GM12874 (cell line): Measurements from ENCODE around the gene PRRT3.

Experiments
- TF ChIP-seq, protein P1 (sequence below): IDR thresholded peaks from 2 replicates; pipeline ENCODE4 v1.5.1; 2011; ENCODE audit warnings: low read depth, mild to moderate bottlenecking, control low read depth, low read length, moderate library complexity; ENCODE audit not compliant: insufficient read depth

PRRT3 gene

DNA sequence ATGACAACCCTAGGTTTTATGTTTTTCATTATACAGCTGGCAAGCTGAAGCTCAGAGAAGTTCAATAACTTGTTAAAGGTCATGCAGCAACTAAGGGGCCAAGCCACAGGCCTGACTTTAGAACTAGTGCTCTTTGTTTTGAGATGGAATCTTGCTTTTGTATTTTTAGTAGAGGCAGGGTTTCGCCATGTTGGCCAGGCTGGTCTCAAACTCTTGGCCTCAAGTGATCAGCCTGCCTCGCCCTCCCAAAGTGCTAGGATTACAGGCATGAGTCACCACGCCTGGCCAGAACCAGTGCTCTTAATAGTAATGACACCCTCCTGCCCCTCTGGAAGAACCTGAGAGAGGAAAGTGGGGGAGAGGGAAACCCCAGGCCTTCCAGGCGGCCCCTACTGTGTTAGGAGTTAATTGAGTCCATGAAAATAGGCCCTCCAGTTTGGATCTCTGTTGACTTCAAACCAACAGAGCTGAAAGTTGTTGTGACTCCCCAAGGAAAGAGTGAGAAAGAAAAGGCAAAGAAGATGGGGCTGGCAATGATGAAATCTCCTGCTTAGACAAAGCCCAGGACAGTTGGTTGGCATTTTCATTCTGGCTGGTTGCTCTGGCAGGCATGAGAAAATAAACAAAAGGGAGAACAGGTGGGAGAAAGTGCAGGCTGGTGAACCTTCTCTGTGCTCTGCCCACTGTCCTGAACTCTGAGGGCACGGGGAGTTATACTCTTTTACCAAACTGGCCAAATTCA lies 3.6 kb upstream of the PRRT3 start:
- TF ChIP-seq, protein P1, sequence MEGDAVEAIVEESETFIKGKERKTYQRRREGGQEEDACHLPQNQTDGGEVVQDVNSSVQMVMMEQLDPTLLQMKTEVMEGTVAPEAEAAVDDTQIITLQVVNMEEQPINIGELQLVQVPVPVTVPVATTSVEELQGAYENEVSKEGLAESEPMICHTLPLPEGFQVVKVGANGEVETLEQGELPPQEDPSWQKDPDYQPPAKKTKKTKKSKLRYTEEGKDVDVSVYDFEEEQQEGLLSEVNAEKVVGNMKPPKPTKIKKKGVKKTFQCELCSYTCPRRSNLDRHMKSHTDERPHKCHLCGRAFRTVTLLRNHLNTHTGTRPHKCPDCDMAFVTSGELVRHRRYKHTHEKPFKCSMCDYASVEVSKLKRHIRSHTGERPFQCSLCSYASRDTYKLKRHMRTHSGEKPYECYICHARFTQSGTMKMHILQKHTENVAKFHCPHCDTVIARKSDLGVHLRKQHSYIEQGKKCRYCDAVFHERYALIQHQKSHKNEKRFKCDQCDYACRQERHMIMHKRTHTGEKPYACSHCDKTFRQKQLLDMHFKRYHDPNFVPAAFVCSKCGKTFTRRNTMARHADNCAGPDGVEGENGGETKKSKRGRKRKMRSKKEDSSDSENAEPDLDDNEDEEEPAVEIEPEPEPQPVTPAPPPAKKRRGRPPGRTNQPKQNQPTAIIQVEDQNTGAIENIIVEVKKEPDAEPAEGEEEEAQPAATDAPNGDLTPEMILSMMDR = no peak

DNA sequence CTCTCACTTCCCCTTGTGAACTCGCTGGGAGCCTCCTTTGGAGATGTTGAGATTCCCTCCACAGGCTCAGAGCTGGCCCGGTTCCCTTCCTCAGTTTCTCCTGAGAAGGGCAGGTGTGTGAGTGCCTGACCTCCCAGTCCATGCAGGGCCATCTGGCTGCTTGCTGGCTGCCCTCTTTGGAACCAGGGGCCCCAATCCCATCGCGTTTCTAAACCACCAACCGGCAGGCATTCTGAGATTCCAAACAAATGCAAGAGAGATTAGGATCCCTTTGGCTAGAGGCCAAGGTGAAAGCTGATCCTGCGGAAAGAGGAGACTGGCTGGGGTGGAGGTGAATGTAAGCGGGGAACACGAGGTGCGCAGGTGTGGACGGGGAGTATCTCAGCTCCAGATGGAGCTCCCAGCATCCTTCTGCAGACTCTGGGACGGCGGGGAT lies 2.9 kb upstream of the PRRT3 start:
- TF ChIP-seq, protein P1 = no peak

DNA sequence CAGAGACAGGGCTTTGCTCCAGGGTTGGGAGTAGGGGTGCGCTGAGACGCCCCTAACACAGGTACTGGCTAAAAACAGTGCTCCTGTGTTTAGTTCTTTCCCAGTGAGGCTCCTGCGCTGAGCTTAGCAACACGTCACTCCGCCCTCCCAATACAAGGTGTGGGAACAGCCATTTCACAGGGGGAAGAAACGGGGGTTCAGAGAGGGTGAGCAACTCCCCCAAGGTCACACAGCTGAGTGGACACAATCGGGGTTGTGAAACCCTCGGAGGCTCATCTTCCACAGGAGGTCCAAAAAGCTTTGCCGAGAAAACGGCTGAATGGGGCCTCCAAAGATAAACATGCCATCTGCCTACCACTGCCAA lies 628 bp downstream of the PRRT3 start:
- TF ChIP-seq, protein P1 = no peak

DNA sequence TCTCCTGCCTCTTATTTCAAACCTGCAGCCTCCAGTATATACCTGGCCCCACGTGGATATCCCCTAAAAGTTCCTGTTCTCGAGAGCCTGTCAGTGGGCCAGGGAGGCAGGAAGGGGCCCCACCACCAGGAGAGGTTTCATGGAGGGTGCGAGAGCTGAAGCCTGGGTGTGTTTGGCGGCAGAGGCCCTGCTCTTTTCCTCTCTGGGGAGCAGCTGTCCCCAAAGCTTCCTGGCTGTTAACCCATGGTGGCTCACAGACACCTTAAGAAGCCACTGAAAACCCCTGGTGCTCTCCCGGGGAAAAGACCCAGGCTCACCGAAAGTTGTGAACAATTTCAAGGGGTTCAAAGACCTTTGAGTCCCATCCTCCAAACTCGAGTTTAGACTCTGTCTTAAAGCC lies 1.1 kb downstream of the PRRT3 start:
- TF ChIP-seq, protein P1 = no peak

DNA sequence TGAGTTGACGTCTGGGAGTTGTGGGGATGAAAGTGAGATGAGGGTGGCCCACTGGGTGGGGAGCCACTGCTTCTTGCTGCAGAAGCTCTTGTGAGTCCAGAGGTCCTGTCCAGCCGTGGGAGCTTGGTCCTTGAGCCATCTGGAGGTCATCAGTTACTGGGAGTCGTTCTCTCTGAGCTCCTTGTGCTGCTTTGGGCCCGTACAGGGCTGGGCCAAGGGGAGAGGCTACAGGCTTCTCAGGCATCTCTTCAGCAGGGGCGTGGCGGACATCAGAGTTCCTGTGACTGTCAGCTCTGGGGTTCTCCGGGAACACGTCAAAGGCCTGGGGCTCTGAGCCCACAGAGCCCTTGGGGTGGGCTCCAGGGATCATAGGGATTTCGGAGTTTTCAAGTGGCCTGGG lies 2.6 kb downstream of the PRRT3 start:
- TF ChIP-seq, protein P1 = no peak

DNA sequence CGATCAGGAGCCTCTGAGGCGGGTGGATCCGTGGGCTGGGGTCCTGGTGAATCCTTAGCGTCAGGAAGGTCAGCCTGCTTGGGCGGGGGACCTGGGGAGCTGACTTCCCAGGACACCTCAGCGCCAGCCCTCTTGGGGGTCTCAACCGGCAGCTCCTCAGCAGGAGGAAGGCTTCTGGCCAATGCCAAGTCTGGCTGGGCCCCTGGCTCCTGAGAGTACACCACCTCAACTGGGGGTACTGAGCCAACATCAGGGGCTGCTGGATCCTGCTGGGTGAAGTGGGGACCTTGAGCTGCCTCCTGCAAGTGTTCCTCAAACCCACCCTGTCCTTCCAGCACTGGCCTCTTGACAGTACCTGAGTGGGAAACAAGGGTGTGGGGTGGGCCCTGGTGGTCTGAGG lies 3.1 kb downstream of the PRRT3 start:
- TF ChIP-seq, protein P1 = no peak

DNA sequence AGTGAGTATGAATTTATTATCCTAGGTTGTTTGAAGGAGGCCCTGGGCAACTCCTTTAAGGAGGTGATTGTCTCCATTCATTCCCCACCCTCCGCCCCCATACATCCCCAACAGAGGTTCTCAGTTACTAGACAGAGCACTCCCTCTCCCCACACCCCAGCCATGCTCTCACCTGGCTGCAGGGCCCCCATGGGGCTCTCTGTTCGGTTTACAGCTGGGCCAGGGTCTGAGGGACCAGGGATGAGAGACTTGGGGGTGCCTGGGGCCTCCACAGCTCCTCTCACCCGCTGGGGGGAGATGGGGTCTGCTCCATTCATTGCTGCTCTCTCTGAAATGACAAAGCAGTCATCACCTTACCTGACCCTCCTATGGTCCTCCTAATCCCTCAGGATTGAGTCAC lies 3.6 kb downstream of the PRRT3 start:
- TF ChIP-seq, protein P1 = no peak
